GM15510 (cell line): Measurements from ENCODE around the gene ZNF644.

Experiments used
- POLR2A ChIP-seq: IDR thresholded peaks from 3 replicates; pipeline ENCODE4 v1.6.1; 2011; ENCODE audit warnings: borderline replicate concordance; ENCODE audit not compliant: insufficient read length; ENCODE audit errors: extremely low read depth

ZNF644 gene

GRCh38 chr1:90919900-90920299, 101.9 kb downstream of the ZNF644 start:
- no peak for TF ChIP-seq POLR2A

GRCh38 chr1:90919190-90919719, 102.6 kb downstream of the ZNF644 start:
- TF ChIP-seq POLR2A = no peak

GRCh38 chr1:90911353-90911752, 110.5 kb downstream of the ZNF644 start:
- no peak for TF ChIP-seq POLR2A

GRCh38 chr1:90902672-90903071, 119.2 kb downstream of the ZNF644 start:
- TF ChIP-seq POLR2A = no peak

- no peak for TF ChIP-seq POLR2A
Observed at GRCh38 chr1:90899263-90899662, 122.6 kb downstream of the ZNF644 start.

GRCh38 chr1:90882221-90882620, 139.6 kb downstream of the ZNF644 start:
- TF ChIP-seq POLR2A = no peak

- no peak for TF ChIP-seq POLR2A
Observed at GRCh38 chr1:90881034-90881433, 140.8 kb downstream of the ZNF644 start.

- no peak for TF ChIP-seq POLR2A
Observed at GRCh38 chr1:90879281-90879680, 142.6 kb downstream of the ZNF644 start.

GRCh38 chr1:90876101-90876500, 145.7 kb downstream of the ZNF644 start:
- TF ChIP-seq POLR2A = no peak
